GM12878 (cell line): ENCODE results near the gene SCP2. TPM values are rescaled to one million over a fixed set of nuclear protein-coding genes. Genes with fewer than 3 reads are reported as not detected.
A peak's percentile ranks its signal among the peaks of the same experiment; 100 is the strongest.

Source experiments
- BMI1 ChIP-seq: fragments of 450-650 bp; IDR thresholded peaks from 2 replicates; pipeline ENCODE4 v1.6.1; 2016; ENCODE audit warnings: mild to moderate bottlenecking, moderate library complexity, borderline replicate concordance
- BRCA1 ChIP-seq: IDR thresholded peaks from 2 replicates; pipeline ENCODE4 v1.6.1; 2011; ENCODE audit warnings: low read depth, low read length, improper control_type of control experiment
- CEBPZ ChIP-seq: fragments of 150-350 bp; IDR thresholded peaks from 2 replicates; pipeline ENCODE4 v1.6.1; 2016; ENCODE audit warnings: low read depth, low read length
- CREB1 ChIP-seq: IDR thresholded peaks from 2 replicates; pipeline ENCODE4 v1.6.1; 2012; ENCODE audit warnings: low read depth, mild to moderate bottlenecking, inconsistent platforms
- EED ChIP-seq: sonication (generic); IDR thresholded peaks from 2 replicates; pipeline ENCODE4 v1.6.1; 2016; ENCODE audit warnings: antibody characterized with exemption, low read depth
- HCFC1 ChIP-seq: fragments of 150-350 bp; IDR thresholded peaks from 2 replicates; pipeline ENCODE4 v1.6.1; 2014; ENCODE audit warnings: low read length
- HDAC2 ChIP-seq: fragments of 200-600 bp; sonication (generic); IDR thresholded peaks from 2 replicates; pipeline ENCODE4 v1.6.1; 2017
- IRF4 ChIP-seq: IDR thresholded peaks from 2 replicates; pipeline ENCODE4 v1.6.1; 2011; ENCODE audit warnings: low read depth, low read length
- POU2F2 ChIP-seq: IDR thresholded peaks from 3 replicates; pipeline ENCODE4 v1.6.1; 2011; ENCODE audit warnings: low read depth, mild to moderate bottlenecking, low read length, borderline replicate concordance
- RAD51 ChIP-seq: fragments of 450-650 bp; IDR thresholded peaks from 2 replicates; pipeline ENCODE4 v1.6.1; 2016; ENCODE audit warnings: moderate library complexity, mild to moderate bottlenecking, inconsistent platforms
- RFX5 ChIP-seq: IDR thresholded peaks from 2 replicates; pipeline ENCODE4 v1.6.1; 2011; ENCODE audit warnings: low read depth, low read length, improper control_type of control experiment
- SIN3A ChIP-seq: IDR thresholded peaks from 2 replicates; pipeline ENCODE4 v1.6.1; 2012; ENCODE audit warnings: low read depth, low read length, improper control_type of control experiment
- SIX5 ChIP-seq: IDR thresholded peaks from 2 replicates; pipeline ENCODE4 v1.6.1; 2011; ENCODE audit warnings: mild to moderate bottlenecking, low read depth, low read length, moderate library complexity; ENCODE audit not compliant: severe bottlenecking
- TCF12 ChIP-seq: IDR thresholded peaks from 2 replicates; pipeline ENCODE4 v1.6.1; 2011; ENCODE audit warnings: low read depth, mild to moderate bottlenecking, low read length
- TCF7 ChIP-seq: IDR thresholded peaks from 2 replicates; pipeline ENCODE4 v1.6.1; 2014; ENCODE audit warnings: antibody characterized with exemption, borderline replicate concordance
- ZNF207 ChIP-seq: fragments of 450-650 bp; IDR thresholded peaks from 2 replicates; pipeline ENCODE4 v1.6.1; 2014; ENCODE audit warnings: antibody characterized with exemption, mild to moderate bottlenecking, borderline replicate concordance
- polyA plus RNA-seq, 11 experiments: library from polyadenylated mRNA; depleted of rRNA in 4 of 11; unstranded in 6 of 11; stranded (reverse) in 5 of 11; fragments of >200 nt; fragmentation: Nextera tagmentation in 4 of 11; fragmentation: Illumina TruSeq in 1 of 11; extraction: Ambion mirVana in 4 of 11; extraction: Trizol in 1 of 11; gene quantifications; 1 replicate in 1 of 11; 2 replicates in 10 of 11; pipeline versions ENCODE4 v1.2.1 to v1.2.3, GENCODE V29; 2011 to 2016; ENCODE audit warnings: inconsistent platforms in 2 of 11, missing spikeins in 2 of 11, low read depth in 1 of 11
- total RNA-seq, 4 experiments: library from RNA; depleted of rRNA in 3 of 4; stranded (reverse); fragments of >200 nt in 3 of 4; fragmentation: Illumina TruSeq in 1 of 4; extraction: Trizol in 1 of 4; gene quantifications; 2 replicates each; pipeline versions ENCODE4 v1.2.1 to v1.2.3, GENCODE V29; 2013 to 2021
- TF ChIP-seq, protein P1 (sequence below): IDR thresholded peaks from 2 replicates; pipeline ENCODE4 v1.6.1; 2011; ENCODE audit warnings: low read depth, low read length, improper control_type of control experiment, borderline replicate concordance
- TF ChIP-seq, protein P2 (sequence below): fragments of 450-650 bp; IDR thresholded peaks from 2 replicates; pipeline ENCODE4 v1.6.1; 2018; ENCODE audit warnings: borderline replicate concordance, mild to moderate bottlenecking; ENCODE audit not compliant: partially characterized antibody
- TF ChIP-seq, protein P3 (sequence below): fragments of 450-650 bp; IDR thresholded peaks from 2 replicates; pipeline ENCODE4 v1.6.1; 2016; ENCODE audit warnings: mild to moderate bottlenecking, moderate library complexity, borderline replicate concordance

Gene SCP2
- total and polyA plus RNA-seq, 10 of the 15 experiments (the other 5 are each of a cell fraction or from before 2014, with no cell fraction given), result 74.3 to 327 (median 127) TPM

DNA sequence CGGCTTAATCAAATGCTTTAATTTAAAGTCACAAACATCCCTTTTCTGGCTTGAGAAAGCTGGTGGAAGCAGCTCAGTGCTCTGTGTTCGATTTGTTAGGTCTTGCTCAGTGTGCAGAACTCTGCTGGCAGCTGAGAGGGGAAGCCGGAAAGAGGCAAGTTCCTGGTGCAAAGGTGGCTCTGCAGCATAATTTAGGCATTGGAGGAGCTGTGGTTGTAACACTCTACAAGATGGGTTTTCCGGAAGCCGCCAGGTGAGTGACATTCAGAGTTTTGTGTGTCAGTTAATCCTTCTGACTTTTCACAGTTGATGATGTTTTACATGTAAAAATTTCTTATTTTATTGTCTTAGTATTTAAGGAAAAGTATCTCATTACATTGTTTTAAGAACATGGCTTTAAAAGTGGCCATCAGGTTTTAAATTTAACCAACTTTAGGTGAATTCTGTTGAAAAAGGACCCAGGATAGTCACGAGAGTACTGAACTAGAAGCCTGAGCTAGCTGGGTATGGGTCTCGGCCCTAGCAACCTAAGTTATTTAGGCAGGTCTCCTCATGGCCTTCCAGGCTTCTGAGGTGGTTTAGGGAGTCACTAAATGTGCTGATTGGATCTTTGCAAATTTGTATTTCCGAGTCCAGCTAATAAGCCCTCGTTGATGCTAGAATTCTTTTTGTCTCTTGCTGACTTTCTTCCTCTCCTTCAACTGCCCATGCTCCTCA, 87.9 kb downstream of the SCP2 start (continued):
- TF ChIP-seq EED (0 out of 2 replicates have a peak, but pooled peaks have one; percentile 23), SIN3A (peak; percentile 93), CREB1 (peak; percentile 56; the same call in 1 of the 2 replicates), SIX5 (peak; percentile 23), POU2F2 (peak; percentile 85; the same call in 2 of the 3 replicates), HDAC2 (no peak), RFX5 (peak; percentile 58; the same call in 1 of the 2 replicates), IRF4 (no peak), HCFC1 (peak; percentile 64), ZNF207 (no peak), BMI1 (no peak), TCF12 (0 out of 2 replicates have a peak, but pooled peaks have one; percentile 23), RAD51 (peak; percentile 68; the same call in 1 of the 2 replicates), BRCA1 (no peak), CEBPZ (0 out of 2 replicates have a peak, but pooled peaks have one; percentile 25), TCF7 (no peak)
- TF ChIP-seq, protein P1, sequence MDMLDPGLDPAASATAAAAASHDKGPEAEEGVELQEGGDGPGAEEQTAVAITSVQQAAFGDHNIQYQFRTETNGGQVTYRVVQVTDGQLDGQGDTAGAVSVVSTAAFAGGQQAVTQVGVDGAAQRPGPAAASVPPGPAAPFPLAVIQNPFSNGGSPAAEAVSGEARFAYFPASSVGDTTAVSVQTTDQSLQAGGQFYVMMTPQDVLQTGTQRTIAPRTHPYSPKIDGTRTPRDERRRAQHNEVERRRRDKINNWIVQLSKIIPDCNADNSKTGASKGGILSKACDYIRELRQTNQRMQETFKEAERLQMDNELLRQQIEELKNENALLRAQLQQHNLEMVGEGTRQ, result no peak
- TF ChIP-seq, protein P2, sequence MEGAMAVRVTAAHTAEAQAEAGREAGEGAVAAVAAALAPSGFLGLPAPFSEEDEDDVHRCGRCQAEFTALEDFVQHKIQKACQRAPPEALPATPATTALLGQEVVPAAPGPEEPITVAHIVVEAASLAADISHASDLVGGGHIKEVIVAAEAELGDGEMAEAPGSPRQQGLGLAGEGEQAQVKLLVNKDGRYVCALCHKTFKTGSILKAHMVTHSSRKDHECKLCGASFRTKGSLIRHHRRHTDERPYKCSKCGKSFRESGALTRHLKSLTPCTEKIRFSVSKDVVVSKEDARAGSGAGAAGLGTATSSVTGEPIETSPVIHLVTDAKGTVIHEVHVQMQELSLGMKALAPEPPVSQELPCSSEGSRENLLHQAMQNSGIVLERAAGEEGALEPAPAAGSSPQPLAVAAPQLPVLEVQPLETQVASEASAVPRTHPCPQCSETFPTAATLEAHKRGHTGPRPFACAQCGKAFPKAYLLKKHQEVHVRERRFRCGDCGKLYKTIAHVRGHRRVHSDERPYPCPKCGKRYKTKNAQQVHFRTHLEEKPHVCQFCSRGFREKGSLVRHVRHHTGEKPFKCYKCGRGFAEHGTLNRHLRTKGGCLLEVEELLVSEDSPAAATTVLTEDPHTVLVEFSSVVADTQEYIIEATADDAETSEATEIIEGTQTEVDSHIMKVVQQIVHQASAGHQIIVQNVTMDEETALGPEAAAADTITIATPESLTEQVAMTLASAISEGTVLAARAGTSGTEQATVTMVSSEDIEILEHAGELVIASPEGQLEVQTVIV, result peak; percentile 81
- TF ChIP-seq, protein P3, sequence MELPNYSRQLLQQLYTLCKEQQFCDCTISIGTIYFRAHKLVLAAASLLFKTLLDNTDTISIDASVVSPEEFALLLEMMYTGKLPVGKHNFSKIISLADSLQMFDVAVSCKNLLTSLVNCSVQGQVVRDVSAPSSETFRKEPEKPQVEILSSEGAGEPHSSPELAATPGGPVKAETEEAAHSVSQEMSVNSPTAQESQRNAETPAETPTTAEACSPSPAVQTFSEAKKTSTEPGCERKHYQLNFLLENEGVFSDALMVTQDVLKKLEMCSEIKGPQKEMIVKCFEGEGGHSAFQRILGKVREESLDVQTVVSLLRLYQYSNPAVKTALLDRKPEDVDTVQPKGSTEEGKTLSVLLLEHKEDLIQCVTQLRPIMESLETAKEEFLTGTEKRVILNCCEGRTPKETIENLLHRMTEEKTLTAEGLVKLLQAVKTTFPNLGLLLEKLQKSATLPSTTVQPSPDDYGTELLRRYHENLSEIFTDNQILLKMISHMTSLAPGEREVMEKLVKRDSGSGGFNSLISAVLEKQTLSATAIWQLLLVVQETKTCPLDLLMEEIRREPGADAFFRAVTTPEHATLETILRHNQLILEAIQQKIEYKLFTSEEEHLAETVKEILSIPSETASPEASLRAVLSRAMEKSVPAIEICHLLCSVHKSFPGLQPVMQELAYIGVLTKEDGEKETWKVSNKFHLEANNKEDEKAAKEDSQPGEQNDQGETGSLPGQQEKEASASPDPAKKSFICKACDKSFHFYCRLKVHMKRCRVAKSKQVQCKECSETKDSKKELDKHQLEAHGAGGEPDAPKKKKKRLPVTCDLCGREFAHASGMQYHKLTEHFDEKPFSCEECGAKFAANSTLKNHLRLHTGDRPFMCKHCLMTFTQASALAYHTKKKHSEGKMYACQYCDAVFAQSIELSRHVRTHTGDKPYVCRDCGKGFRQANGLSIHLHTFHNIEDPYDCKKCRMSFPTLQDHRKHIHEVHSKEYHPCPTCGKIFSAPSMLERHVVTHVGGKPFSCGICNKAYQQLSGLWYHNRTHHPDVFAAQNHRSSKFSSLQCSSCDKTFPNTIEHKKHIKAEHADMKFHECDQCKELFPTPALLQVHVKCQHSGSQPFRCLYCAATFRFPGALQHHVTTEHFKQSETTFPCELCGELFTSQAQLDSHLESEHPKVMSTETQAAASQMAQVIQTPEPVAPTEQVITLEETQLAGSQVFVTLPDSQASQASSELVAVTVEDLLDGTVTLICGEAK, result peak; percentile 74; the same call in 1 of the 2 replicates
